ENCODE data around the gene SMC5. TPM values are rescaled to one million over a fixed set of nuclear protein-coding genes. Genes with fewer than 3 reads are reported as not detected.

Gene SMC5
- total RNA-seq, 1 experiment from 2014 or later, result 31.9 TPM

GRCh38 chr9:70222354-70222753 is 36.4 kb upstream of the SMC5 start:
- Mint-ChIP-seq H3K27ac (ENCODE audit: low read depth, unreplicated experiment) (no peak overlapping the region), H3K4me1 (ENCODE audit: insufficient read depth, unreplicated experiment) (no peaks in the 10 kb centered on the region), H3K36me3 (ENCODE audit: insufficient read depth, unreplicated experiment) (no peaks in the 10 kb centered on the region), H3K9me3 (ENCODE audit: unreplicated experiment) (no peaks in the 10 kb centered on the region), H3K4me3 (ENCODE audit: unreplicated experiment) (no peak overlapping the region), H3K27me3 (ENCODE audit: insufficient read depth, unreplicated experiment) (no peaks in the 10 kb centered on the region)
- TF ChIP-seq CTCF (IDR thresholded peaks at IDR 0.05; ENCODE audit: unreplicated experiment), result no peak
- BruUV-seq (replicated peaks), result no TSS peak
- CTCF ChIA-PET, result interaction anchor here (1.2 kb wide), 1 partner anchor 72 kb away, joined by 3 read pairs; no protein-coding TSS in a partner anchor
- DNase-seq (ENCODE audit: unreplicated experiment), result no peak
- intact Hi-C loops (cut with micrococcal nuclease), result no loop called here
- POLR2A ChIA-PET, result no interaction called here

GRCh38 chr9:70228118-70228517 is 30.7 kb upstream of the SMC5 start:
- no TSS peak for BruUV-seq (replicated peaks)
- no peaks in the 10 kb centered on the region for H3K9me3 Mint-ChIP-seq (ENCODE audit: unreplicated experiment)
- H3K27me3 Mint-ChIP-seq (ENCODE audit: insufficient read depth, unreplicated experiment), result no peaks in the 10 kb centered on the region
- POLR2A ChIA-PET, result interaction anchor here (1.0 to 1.5 kb wide), 3 partner anchors 27 to 102 kb away, joined by 3 to 7 read pairs (median 3); no protein-coding TSS in a partner anchor
- H3K27ac Mint-ChIP-seq (ENCODE audit: low read depth, unreplicated experiment), result no peak overlapping the region
- H3K4me1 Mint-ChIP-seq (ENCODE audit: insufficient read depth, unreplicated experiment), result no peaks in the 10 kb centered on the region
- no peak for TF ChIP-seq CTCF (IDR thresholded peaks at IDR 0.05; ENCODE audit: unreplicated experiment)
- DNase-seq (ENCODE audit: unreplicated experiment), result no peak
- CTCF ChIA-PET, result interaction anchor here (1.0 kb wide), 1 partner anchor 107 kb away, joined by 3 read pairs; no protein-coding TSS in a partner anchor
- no peaks in the 10 kb centered on the region for H3K36me3 Mint-ChIP-seq (ENCODE audit: insufficient read depth, unreplicated experiment)
- H3K4me3 Mint-ChIP-seq (ENCODE audit: unreplicated experiment), result no peak overlapping the region
- intact Hi-C loops (cut with micrococcal nuclease), result no loop called here

GRCh38 chr9:70228611-70229010 is 30.2 kb upstream of the SMC5 start:
- H3K27ac Mint-ChIP-seq (ENCODE audit: low read depth, unreplicated experiment), result no peak overlapping the region
- ChIA-PET CTCF (interaction anchor here (0.8 to 1.0 kb wide), 2 partner anchors 108 to 156 kb away, joined by 3 read pairs; no protein-coding TSS in a partner anchor), POLR2A (interaction anchor here (1.0 to 1.5 kb wide), 2 partner anchors 26 to 29 kb away, joined by 3 to 7 read pairs; no protein-coding TSS in a partner anchor)
- no peak for DNase-seq (ENCODE audit: unreplicated experiment)
- BruUV-seq (replicated peaks), result no TSS peak
- H3K4me3 Mint-ChIP-seq (ENCODE audit: unreplicated experiment), result no peak overlapping the region
- intact Hi-C loops (cut with micrococcal nuclease), result loop anchor here (1.0 kb wide), 2 partner anchors 107 to 256 kb away; no protein-coding TSS in a partner anchor
- no peaks in the 10 kb centered on the region for H3K36me3 Mint-ChIP-seq (ENCODE audit: insufficient read depth, unreplicated experiment)
- no peaks in the 10 kb centered on the region for H3K27me3 Mint-ChIP-seq (ENCODE audit: insufficient read depth, unreplicated experiment)
- H3K9me3 Mint-ChIP-seq (ENCODE audit: unreplicated experiment), result no peaks in the 10 kb centered on the region
- H3K4me1 Mint-ChIP-seq (ENCODE audit: insufficient read depth, unreplicated experiment), result no peaks in the 10 kb centered on the region
- no peak for TF ChIP-seq CTCF (IDR thresholded peaks at IDR 0.05; ENCODE audit: unreplicated experiment)

- ChIA-PET POLR2A (interaction anchor here (1.5 kb wide), 1 partner anchor 29 kb away, joined by 7 read pairs; no protein-coding TSS in a partner anchor), CTCF (interaction anchor here (0.6 to 1.3 kb wide), 4 partner anchors 108 to 255 kb away, joined by 3 to 7 read pairs (median 3); no protein-coding TSS in a partner anchor)
- BruUV-seq (replicated peaks), result no TSS peak
- intact Hi-C loops (cut with micrococcal nuclease), result loop anchor here (1.0 kb wide), 2 partner anchors 108 to 257 kb away; no protein-coding TSS in a partner anchor
- H3K4me3 Mint-ChIP-seq (ENCODE audit: unreplicated experiment), result no peak overlapping the region
- H3K4me1 Mint-ChIP-seq (ENCODE audit: insufficient read depth, unreplicated experiment), result no peaks in the 10 kb centered on the region
- H3K36me3 Mint-ChIP-seq (ENCODE audit: insufficient read depth, unreplicated experiment), result no peaks in the 10 kb centered on the region
- no peak overlapping the region for H3K27ac Mint-ChIP-seq (ENCODE audit: low read depth, unreplicated experiment)
- H3K27me3 Mint-ChIP-seq (ENCODE audit: insufficient read depth, unreplicated experiment), result no peaks in the 10 kb centered on the region
- no peaks in the 10 kb centered on the region for H3K9me3 Mint-ChIP-seq (ENCODE audit: unreplicated experiment)
- no peak for TF ChIP-seq CTCF (IDR thresholded peaks at IDR 0.05; ENCODE audit: unreplicated experiment)
- DNase-seq (ENCODE audit: unreplicated experiment), result no peak
Observed at GRCh38 chr9:70229026-70229425, 29.8 kb upstream of the SMC5 start.

Data from MCF 10A (cell line).